ENCODE data around the gene JUND.

The JUND gene

GRCh38 chr19:18289471-18290301, 8.3 kb upstream of the JUND start:
- no peak for DNase-seq

- no peak for DNase-seq
These were observed 6.7 kb upstream of the JUND start for GRCh38 chr19:18287836-18288772.

- DNase-seq, result no peak
These were observed 5.7 kb upstream of the JUND start for GRCh38 chr19:18286973-18287635.

GRCh38 chr19:18284712-18285360, 3.4 kb upstream of the JUND start:
- no peak for DNase-seq

DNA sequence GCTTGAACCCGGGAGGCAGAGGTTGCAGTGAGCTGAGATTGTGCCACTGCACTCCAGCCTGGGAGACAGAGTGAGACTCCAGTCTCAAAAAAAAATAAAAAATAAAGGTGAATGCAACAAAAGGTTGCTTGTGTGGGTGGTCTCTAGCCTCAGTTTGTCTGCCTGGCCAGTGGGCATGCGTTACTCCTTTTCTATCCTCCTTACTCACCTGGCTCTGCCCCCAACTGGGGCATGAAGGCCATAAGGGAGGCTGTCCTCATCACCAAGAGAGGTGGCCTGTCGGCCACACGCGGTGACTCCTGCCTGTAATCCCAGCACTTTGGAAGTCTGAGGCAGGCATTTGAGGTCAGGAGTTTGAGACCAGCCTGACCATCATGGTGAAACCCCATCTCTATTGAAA, 1.9 kb upstream of the JUND start:
- no peak for DNase-seq

- DNase-seq, result peak in 2 of 3 experiments; percentile 50 to 58
These were observed 1.3 kb upstream of the JUND start for GRCh38 chr19:18282788-18283141.

DNA sequence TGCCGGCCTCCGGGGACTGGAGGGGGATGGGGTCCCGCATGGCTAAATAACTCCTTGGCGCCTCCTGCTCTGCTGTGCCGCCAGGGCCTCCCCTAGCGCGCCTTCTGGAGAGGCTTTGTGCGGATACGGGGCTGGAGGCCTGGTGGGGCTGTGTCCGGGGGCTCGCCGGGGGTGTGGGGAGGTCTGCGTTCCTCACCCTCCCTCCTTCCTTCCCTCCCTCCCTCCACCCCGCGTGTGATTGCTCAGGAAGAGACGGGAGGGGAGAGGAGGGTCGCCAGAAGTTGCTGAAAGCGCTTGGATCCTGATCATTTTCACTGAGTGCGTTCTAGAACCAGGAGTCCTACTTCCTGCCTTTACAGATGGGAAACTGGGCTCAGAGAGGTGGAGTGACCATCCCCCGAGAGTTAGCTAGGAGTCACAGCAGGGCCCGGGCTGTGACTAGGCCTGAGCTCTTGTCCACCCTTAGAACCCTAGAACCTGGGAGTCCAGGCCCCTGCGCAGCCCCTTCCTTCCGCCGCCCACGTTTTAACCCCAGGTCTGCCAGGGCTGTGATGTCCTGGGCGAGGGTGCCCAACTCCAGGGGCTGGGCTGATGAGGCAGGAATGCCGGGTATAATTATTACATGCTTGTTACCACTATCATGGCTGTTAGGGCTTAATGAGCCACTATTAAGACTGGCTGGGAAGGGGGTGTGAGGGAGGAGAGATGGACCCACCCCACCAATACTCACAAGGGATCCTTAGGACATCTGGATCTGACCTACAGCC, 782 bp upstream of the JUND start:
- DNase-seq, result peak; percentile 41 to 97 (median 97)

DNA sequence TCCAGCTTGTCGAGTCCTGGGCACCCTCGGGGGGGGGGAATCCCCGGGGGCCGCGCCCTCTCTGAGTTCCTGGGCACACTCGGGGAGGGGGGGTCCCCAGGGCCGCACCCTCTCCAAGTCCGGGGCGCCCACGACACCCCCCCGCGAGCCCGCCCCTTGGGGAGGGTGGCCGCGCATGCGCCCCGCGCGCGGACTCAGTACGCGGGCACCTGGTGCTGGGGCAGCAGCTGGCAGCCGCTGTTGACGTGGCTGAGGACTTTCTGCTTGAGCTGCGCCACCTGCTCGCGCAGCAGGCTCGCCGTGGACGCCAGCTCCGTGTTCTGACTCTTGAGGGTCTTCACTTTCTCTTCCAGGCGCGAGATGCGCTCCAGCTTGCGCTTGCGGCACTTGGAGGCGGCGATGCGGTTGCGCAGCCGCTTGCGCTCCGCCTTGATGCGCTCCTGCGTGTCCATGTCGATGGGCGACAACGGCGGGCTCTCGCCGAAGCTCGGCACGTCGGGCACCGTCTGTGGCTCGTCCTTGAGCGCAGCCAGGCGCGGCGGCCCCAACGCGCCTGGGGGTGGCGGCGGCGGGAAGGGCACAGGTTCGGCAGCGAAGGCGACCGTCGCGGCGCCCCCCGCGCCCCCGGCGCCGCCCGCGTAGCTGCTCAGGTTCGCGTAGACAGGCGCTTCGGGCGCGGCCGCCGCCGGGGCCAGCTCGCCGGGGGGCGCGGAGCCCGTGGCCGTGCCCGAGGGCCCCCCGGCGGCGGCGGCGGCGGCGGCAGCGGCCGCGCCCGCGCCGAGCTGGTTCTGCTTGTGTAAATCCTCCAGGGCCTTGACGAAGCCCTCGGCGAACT, 958 bp downstream of the JUND start:
- peak; percentile 78 to 89 (median 80) for DNase-seq

GRCh38 chr19:18279516-18280246, 1.7 kb downstream of the JUND start:
- peak; percentile 87 to 97 (median 90) for DNase-seq

DNA sequence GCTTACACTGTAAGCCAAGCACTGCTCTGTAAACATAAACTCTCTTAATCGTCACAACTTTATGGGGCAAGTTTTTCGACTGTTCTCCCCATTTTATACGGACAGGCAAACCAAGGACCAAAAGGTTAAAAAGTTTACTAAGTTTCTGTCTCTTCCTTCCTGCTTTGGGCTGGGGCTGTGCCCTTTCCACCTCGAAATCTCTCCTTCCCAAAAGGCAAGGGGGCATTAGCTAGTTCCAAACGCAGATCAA, 2.2 kb downstream of the JUND start:
- DNase-seq, result no peak

GRCh38 chr19:18278521-18279265, 2.7 kb downstream of the JUND start:
- peak in 1 of 3 experiments; percentile 31 for DNase-seq

DNA sequence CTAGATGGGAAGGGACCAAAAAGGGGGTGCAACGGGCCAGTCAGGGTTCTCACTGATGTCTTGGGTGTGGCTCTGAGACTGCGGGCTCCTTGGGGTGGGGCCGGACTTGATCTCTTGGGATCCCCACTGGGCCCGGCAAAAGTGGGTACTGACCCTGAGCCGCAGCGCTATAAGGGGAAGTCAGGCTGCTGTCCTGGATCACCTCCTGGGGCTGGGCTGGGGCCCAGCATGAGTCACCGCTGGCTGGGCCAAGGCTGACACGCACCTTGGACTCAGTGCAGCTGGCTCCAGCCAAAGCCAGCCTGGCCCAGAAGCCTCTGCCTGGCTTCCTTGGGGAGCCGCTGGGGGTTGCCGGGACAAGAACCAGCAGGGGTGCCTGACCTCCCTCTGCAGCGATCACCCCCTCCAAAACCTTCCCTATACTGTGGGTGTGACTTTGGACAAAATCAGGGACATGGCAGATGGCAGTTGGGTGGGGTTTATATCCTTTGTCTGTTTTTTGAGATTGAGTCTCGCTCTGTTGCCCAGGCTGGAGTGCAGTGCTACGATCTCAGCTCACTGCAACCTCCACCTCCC, 6.6 kb downstream of the JUND start:
- no peak for DNase-seq

GRCh38 chr19:18274219-18274780, 7.1 kb downstream of the JUND start, which contains the start of gene IQCN:
TSS of gene IQCN (minus strand) at chr19:18274452. CDS start at chr19:18269478, 4,974 bp downstream.
- DNase-seq, result no peak

- DNase-seq, result no peak
These were observed 7.7 kb downstream of the JUND start for GRCh38 chr19:18273561-18274218.

- DNase-seq, result no peak
These were observed 10.0 kb downstream of the JUND start for GRCh38 chr19:18271433-18271841.

- DNase-seq, result no peak
These were observed 11.1 kb downstream of the JUND start for GRCh38 chr19:18270326-18270725.

DNA sequence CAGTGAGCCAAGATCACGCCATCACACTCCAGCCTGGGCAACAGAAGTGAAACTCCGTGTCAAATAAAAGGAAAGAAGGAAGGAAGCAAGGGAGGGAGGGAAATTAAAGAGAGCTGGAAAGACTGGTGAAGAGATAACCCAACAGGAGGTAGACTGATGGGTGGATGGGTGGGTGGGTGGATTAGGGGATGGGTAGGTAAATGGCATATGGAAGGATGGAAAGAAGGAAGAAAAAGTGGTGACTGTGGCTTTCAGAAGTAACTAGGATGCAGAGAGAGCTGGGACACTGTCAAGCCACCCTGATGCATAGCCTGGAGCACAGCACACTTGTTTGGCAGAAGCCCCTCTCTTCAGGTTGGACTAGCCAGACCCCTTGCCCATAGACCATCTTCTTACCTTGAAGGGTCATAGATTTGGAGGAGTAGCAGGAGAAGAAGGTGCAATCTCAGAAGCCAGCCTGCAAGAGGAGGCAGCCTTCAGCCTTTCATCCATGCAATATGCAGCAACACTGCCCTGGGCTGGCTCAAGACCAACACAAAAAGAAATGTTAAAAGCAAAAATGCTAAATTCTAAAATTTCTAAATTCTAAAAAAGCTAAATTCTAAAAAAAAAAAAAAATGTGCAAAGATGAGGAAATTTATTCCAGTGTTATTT, 12.2 kb downstream of the JUND start:
- no peak for DNase-seq
